Suprapubic skin (tissue), 4 donors: Measurements from ENCODE around the gene KTN1.

Experiments
- EP300 ChIP-seq: sonication (generic); formaldehyde crosslinking; IDR thresholded peaks from one replicate; pipeline ENCODE4 v1.6.1; 2017; ENCODE audit warnings: antibody characterized with exemption
- POLR2AphosphoS5 ChIP-seq, 3 donors: sonication (generic); formaldehyde crosslinking; IDR thresholded peaks; one replicate each; pipeline ENCODE4 v1.6.1; 2017; ENCODE audit warnings: antibody characterized with exemption in 3 of 3
- TF ChIP-seq, protein P1 (sequence below), 2 donors: fragments of 200-600 bp in 1 of 2; fragments of 450-650 bp in 1 of 2; sonication (generic) in 1 of 2; IDR thresholded peaks; one replicate each; pipeline ENCODE4 v1.5.1; 2016 to 2019; ENCODE audit warnings: antibody characterized with exemption in 2 of 2, mild to moderate bottlenecking in 1 of 2, moderate library complexity in 1 of 2

DNA sequence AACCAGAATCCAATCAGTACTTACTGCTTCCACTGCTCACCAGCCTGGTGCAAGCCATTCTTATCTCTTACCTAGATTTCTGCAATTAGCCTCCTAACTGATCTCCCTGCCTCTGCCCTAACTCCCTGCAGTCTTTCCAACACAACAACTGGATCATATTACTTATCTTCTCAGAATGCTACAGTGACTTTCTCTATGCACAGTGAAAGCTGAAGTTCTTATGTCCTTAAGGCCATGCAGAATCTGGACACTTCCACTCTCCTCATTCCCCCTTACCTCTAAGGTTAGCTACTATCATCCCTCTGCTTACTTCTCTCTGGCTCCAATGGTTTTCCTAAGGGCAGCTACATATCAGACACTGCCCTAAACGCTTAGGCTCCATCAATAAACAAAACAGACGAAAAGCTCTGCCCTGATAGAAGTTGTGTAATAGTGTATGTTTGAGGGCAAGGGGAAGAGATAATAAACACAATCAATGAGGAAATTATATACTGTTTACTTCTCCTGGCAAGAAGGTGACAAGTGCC is 4.0 kb downstream of the KTN1 start:
- no peak for TF ChIP-seq POLR2AphosphoS5 (IDR thresholded peaks at IDR 0.05)
- TF ChIP-seq, protein P1, sequence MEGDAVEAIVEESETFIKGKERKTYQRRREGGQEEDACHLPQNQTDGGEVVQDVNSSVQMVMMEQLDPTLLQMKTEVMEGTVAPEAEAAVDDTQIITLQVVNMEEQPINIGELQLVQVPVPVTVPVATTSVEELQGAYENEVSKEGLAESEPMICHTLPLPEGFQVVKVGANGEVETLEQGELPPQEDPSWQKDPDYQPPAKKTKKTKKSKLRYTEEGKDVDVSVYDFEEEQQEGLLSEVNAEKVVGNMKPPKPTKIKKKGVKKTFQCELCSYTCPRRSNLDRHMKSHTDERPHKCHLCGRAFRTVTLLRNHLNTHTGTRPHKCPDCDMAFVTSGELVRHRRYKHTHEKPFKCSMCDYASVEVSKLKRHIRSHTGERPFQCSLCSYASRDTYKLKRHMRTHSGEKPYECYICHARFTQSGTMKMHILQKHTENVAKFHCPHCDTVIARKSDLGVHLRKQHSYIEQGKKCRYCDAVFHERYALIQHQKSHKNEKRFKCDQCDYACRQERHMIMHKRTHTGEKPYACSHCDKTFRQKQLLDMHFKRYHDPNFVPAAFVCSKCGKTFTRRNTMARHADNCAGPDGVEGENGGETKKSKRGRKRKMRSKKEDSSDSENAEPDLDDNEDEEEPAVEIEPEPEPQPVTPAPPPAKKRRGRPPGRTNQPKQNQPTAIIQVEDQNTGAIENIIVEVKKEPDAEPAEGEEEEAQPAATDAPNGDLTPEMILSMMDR (IDR thresholded peaks at IDR 0.05) = no peak
- no peak for TF ChIP-seq EP300
